ENCODE results near the gene ADAMTS13. TPM values are rescaled to one million over a fixed set of nuclear protein-coding genes. Genes with fewer than 3 reads are reported as not detected.

The ADAMTS13 gene
- total RNA-seq, 4 donors from 2014 or later = 1.0 to 2.2 (median 1.4) TPM

DNA sequence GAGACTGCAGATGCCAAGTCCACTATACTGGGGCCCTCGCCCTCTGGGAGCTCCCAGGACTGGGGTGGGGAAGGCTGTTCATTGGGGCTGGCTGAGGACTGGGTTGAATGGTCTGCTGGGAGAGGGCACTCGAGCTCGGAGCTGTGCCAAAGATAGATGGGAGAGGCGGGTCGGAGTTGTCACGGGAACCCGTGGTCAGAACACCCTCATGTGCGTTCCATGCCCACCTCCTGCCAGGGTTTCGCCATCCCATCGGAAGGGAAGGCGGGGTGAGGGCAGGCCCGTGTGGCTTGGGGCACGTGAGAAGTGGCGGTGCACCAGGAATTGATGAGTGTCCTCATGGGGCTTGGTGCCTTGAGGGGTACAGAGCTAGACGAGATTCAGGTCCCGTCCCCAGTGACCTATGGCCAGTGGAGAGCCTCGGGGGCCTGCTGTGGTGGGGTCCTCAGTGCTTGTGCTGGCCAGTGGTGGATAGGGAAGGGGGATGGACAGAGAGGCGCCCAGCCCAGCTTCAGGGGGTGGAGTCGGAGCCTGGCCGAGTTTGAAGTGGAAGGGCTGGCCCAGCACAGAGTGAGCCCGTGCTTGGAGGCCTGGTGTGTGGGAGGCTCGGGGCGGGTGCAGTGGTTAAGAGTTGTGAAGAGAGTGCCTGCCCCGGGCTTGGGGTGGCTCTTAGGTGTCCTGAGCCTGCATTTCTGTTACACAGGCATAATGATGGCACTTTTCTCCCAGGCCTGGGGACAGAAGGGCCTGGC lies 41.9 kb downstream of the ADAMTS13 start:
- no peak overlapping the region for H3K4me3 ChIP-seq
- H3K9me3 ChIP-seq = no peaks in the 10 kb centered on the region
- DNase-seq (no peak), ATAC-seq (no peak)
- H3K27me3 ChIP-seq = no peaks in the 10 kb centered on the region
- in situ Hi-C loops (cut with MboI; ENCODE audit: low sequenced_read_pairs in 4 of 4) (no loop called here), intact Hi-C loops (cut with DNase I; ENCODE audit: low total_unique reads) (loop anchor here (10.0 kb wide), 1 partner anchor 429 kb away; the partner anchor contains the start of gene GTF3C5)
- H3K4me1 ChIP-seq = peaks cover 3 to 8% of the 10 kb centered on the region in 2 donors
- H3K27ac ChIP-seq = no peak overlapping the region
- no peaks in the 10 kb centered on the region for H3K36me3 ChIP-seq
- TF ChIP-seq CTCF (IDR thresholded peaks at IDR 0.05 in 4 of 5, conservative IDR thresholded peaks at IDR 0.05 in 1 of 5) (no peak), POLR2A (IDR thresholded peaks at IDR 0.05) (no peak)

GRCh38 chr9:133464638-133465037 lies 42.5 kb downstream of the ADAMTS13 start:
- ATAC-seq = no peak
- no peak for DNase-seq
- Histone ChIP-seq H3K27ac (no peak overlapping the region), H3K27me3 (no peaks in the 10 kb centered on the region), H3K4me1 (peaks cover 0 to 5% of the 10 kb centered on the region in 2 donors), H3K36me3 (no peaks in the 10 kb centered on the region), H3K9me3 (no peaks in the 10 kb centered on the region), H3K4me3 (no peak overlapping the region)
- in situ Hi-C loops (cut with MboI; ENCODE audit: low sequenced_read_pairs in 4 of 4) = no loop called here
- TF ChIP-seq POLR2A (IDR thresholded peaks at IDR 0.05) (no peak), CTCF (IDR thresholded peaks at IDR 0.05 in 4 of 5, conservative IDR thresholded peaks at IDR 0.05 in 1 of 5) (no peak)
- intact Hi-C loops (cut with DNase I; ENCODE audit: low total_unique reads) = loop anchor here (10.0 kb wide), 1 partner anchor 430 kb away; the partner anchor contains the start of gene GTF3C5

- H3K4me3 ChIP-seq = no peak overlapping the region
- DNase-seq (no peak), ATAC-seq (no peak)
- intact Hi-C loops (cut with DNase I; ENCODE audit: low total_unique reads) = loop anchor here (10.0 kb wide), 1 partner anchor 431 kb away; the partner anchor contains the start of gene GTF3C5
- H3K4me1 ChIP-seq = peaks cover 0 to under 1% of the 10 kb centered on the region in 2 donors
- H3K27ac ChIP-seq = no peak overlapping the region
- in situ Hi-C loops (cut with MboI; ENCODE audit: low sequenced_read_pairs in 4 of 4) = no loop called here
- TF ChIP-seq POLR2A (IDR thresholded peaks at IDR 0.05) (no peak), CTCF (IDR thresholded peaks at IDR 0.05 in 4 of 5, conservative IDR thresholded peaks at IDR 0.05 in 1 of 5) (no peak)
- no peaks in the 10 kb centered on the region for H3K9me3 ChIP-seq
- H3K36me3 ChIP-seq = no peaks in the 10 kb centered on the region
- H3K27me3 ChIP-seq = no peaks in the 10 kb centered on the region
Measured at GRCh38 chr9:133465984-133466383, 43.8 kb downstream of the ADAMTS13 start.

GRCh38 chr9:133467101-133467500 lies 44.9 kb downstream of the ADAMTS13 start:
- DNase-seq (no peak), ATAC-seq (no peak)
- no peaks in the 10 kb centered on the region for H3K4me1 ChIP-seq
- no peaks in the 10 kb centered on the region for H3K9me3 ChIP-seq
- TF ChIP-seq CTCF (IDR thresholded peaks at IDR 0.05 in 4 of 5, conservative IDR thresholded peaks at IDR 0.05 in 1 of 5) = no peak
- TF ChIP-seq POLR2A (IDR thresholded peaks at IDR 0.05) = no peak
- no peaks in the 10 kb centered on the region for H3K27me3 ChIP-seq
- no peak overlapping the region for H3K27ac ChIP-seq
- in situ Hi-C loops (cut with MboI; ENCODE audit: low sequenced_read_pairs in 4 of 4) = no loop called here
- intact Hi-C loops (cut with DNase I; ENCODE audit: low total_unique reads) = loop anchor here (10.0 kb wide), 1 partner anchor 432 kb away; the partner anchor contains the start of gene GTF3C5
- H3K36me3 ChIP-seq = no peaks in the 10 kb centered on the region
- no peak overlapping the region for H3K4me3 ChIP-seq
